ENCODE results near the gene P2RX1. TPM values are rescaled to one million over a fixed set of nuclear protein-coding genes. Genes with fewer than 3 reads are reported as not detected.

The P2RX1 gene
- polyA plus RNA-seq, 3 donors, result 0.93 to 1.4 (median 1.1) TPM

- peak in 7 of 11 donors; percentile 53 to 83 (median 74) for DNase-seq (ENCODE audit: extremely low read depth in 1 of 11, low read depth in 9 of 11, low spot score in 4 of 11)
These were observed 23.1 kb downstream of the P2RX1 start, which contains the start of gene CAMKK1 for GRCh38 chr17:3893003-3893719. CAMKK1 (minus strand) TSS chr17:3893053; CDS start chr17:3885687, 7,366 bp downstream.

GRCh38 chr17:3892095-3892998 lies 23.9 kb downstream of the P2RX1 start:
- no peak for DNase-seq (ENCODE audit: extremely low read depth in 1 of 11, low read depth in 9 of 11, low spot score in 4 of 11)

- DNase-seq (ENCODE audit: extremely low read depth in 1 of 11, low read depth in 9 of 11, low spot score in 4 of 11), result no peak
These were observed 24.6 kb downstream of the P2RX1 start for GRCh38 chr17:3891626-3892094.

- DNase-seq (ENCODE audit: extremely low read depth in 1 of 11, low read depth in 9 of 11, low spot score in 4 of 11), result no peak
These were observed 25.4 kb downstream of the P2RX1 start for GRCh38 chr17:3890878-3891219.

GRCh38 chr17:3890082-3890877 lies 26.0 kb downstream of the P2RX1 start:
- DNase-seq (ENCODE audit: extremely low read depth in 1 of 11, low read depth in 9 of 11, low spot score in 4 of 11), result peak in 1 of 11 donors; percentile 56

GRCh38 chr17:3889325-3890012 lies 26.8 kb downstream of the P2RX1 start:
- DNase-seq (ENCODE audit: extremely low read depth in 1 of 11, low read depth in 9 of 11, low spot score in 4 of 11), result no peak

GRCh38 chr17:3888343-3889171 lies 27.7 kb downstream of the P2RX1 start:
- DNase-seq (ENCODE audit: extremely low read depth in 1 of 11, low read depth in 9 of 11, low spot score in 4 of 11), result peak in 10 of 11 donors; percentile 54 to 83 (median 79)

- DNase-seq (ENCODE audit: extremely low read depth in 1 of 11, low read depth in 9 of 11, low spot score in 4 of 11), result no peak
These were observed 28.5 kb downstream of the P2RX1 start for GRCh38 chr17:3887804-3888203.

GRCh38 chr17:3887394-3887793 lies 28.9 kb downstream of the P2RX1 start:
- DNase-seq (ENCODE audit: extremely low read depth in 1 of 11, low read depth in 9 of 11, low spot score in 4 of 11), result no peak

GRCh38 chr17:3886776-3887175 lies 29.5 kb downstream of the P2RX1 start:
- DNase-seq (ENCODE audit: extremely low read depth in 1 of 11, low read depth in 9 of 11, low spot score in 4 of 11), result no peak

GRCh38 chr17:3885970-3886369 lies 30.3 kb downstream of the P2RX1 start:
- DNase-seq (ENCODE audit: extremely low read depth in 1 of 11, low read depth in 9 of 11, low spot score in 4 of 11), result no peak

GRCh38 chr17:3885271-3885670 lies 31.0 kb downstream of the P2RX1 start:
- no peak for DNase-seq (ENCODE audit: extremely low read depth in 1 of 11, low read depth in 9 of 11, low spot score in 4 of 11)

GRCh38 chr17:3884188-3884587 lies 32.1 kb downstream of the P2RX1 start:
- DNase-seq (ENCODE audit: extremely low read depth in 1 of 11, low read depth in 9 of 11, low spot score in 4 of 11), result no peak

GRCh38 chr17:3882276-3882675 lies 34.0 kb downstream of the P2RX1 start:
- DNase-seq (ENCODE audit: extremely low read depth in 1 of 11, low read depth in 9 of 11, low spot score in 4 of 11), result no peak

GRCh38 chr17:3880983-3881382 lies 35.3 kb downstream of the P2RX1 start:
- no peak for DNase-seq (ENCODE audit: extremely low read depth in 1 of 11, low read depth in 9 of 11, low spot score in 4 of 11)

- no peak for DNase-seq (ENCODE audit: extremely low read depth in 1 of 11, low read depth in 9 of 11, low spot score in 4 of 11)
These were observed 36.5 kb downstream of the P2RX1 start for GRCh38 chr17:3879591-3880417.

- no peak for DNase-seq (ENCODE audit: extremely low read depth in 1 of 11, low read depth in 9 of 11, low spot score in 4 of 11)
These were observed 37.1 kb downstream of the P2RX1 start for GRCh38 chr17:3879186-3879585.
